Astrocyte of the spinal cord (primary cell): ENCODE results near the gene ABCC3.
A peak's percentile ranks its signal among the peaks of the same experiment; 100 is the strongest.

Experiments used
- DNase-seq: peaks from one replicate; pipeline ENCODE4 v3.0.0; 2011; ENCODE audit warnings: low read depth, low spot score
- H3K4me3 ChIP-seq: 2 replicates; pipeline ENCODE4 v1.5.1; 2011; ENCODE audit warnings: low read depth, mild to moderate bottlenecking, low read length, moderate library complexity
- CTCF ChIP-seq: IDR thresholded peaks from 2 replicates; pipeline ENCODE4 v1.5.1; 2012; ENCODE audit warnings: low read depth, mild to moderate bottlenecking, low read length, inconsistent platforms
- in situ Hi-C: cut with HindIII; loops from 2 replicates; pipeline ENCODE4 v1.10.0; 2017; ENCODE audit warnings: low sequenced_read_pairs

The ABCC3 gene

DNA sequence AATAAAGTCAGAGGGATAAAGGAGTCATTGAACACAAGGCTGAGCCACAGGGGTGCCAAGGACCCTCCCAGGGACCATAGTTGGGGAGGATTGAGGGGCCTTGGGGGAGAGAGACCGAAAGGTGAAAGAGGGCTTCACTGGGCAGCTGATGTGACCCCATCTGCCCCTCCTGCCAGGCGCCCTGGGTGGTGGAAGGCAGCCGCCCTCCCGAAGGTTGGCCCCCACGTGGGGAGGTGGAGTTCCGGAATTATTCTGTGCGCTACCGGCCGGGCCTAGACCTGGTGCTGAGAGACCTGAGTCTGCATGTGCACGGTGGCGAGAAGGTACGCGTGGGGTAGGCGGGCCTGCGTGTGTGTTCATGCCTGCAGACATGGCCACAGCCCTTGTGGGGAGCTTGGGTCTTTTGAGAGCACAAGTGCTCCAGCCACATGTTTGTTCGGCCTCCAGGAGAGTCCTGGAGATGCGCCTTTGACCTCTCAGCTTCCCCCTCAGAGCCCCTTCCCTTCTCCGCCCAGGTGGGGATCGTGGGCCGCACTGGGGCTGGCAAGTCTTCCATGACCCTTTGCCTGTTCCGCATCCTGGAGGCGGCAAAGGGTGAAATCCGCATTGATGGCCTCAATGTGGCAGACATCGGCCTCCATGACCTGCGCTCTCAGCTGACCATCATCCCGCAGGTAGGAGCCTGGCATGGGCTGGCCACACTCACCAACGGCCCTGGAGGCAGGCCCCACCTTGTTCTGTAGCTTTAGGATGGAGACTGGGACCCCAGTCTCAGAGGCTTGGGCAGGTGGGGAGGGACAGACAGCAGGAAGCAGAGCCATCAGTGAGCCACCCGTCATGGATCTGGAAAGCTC, 49.0 kb downstream of the ABCC3 start:
- in situ Hi-C loops: no loop called here
- no peak for TF ChIP-seq CTCF
- no peak overlapping the region for H3K4me3 ChIP-seq
- no peak for DNase-seq

- no peak for DNase-seq
- in situ Hi-C loops: no loop called here
These were observed 49.6 kb downstream of the ABCC3 start for GRCh38 chr17:50684288-50684611.

DNA sequence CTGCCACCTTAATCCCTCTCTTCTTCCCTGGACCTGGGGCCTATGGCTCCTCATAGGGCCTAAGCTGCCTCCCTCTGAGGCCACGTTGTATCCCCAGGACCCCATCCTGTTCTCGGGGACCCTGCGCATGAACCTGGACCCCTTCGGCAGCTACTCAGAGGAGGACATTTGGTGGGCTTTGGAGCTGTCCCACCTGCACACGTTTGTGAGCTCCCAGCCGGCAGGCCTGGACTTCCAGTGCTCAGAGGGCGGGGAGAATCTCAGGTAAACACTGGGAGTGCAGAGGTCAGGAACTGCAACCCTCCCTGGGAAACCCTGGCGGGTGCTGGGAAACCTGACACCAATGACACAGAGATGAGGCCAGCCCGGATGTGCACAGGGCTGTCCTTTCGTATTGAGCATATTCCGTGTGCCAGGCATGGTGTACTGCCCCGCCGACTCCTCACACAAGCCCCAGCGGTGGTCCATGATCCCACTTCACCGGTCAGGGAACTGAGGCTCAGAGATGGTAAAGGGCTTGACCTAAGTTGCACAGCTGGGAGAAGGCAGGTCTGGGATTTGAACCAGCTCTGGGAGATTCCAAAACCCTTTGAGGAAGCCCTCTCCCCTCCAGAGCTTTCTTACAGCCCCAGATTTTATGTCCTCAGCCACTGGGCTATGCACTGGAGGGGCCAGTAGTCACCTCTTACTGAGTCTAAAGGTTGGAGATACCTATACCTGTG, 50.1 kb downstream of the ABCC3 start:
- no peak for TF ChIP-seq CTCF
- in situ Hi-C loops: no loop called here
- no peak overlapping the region for H3K4me3 ChIP-seq
- no peak for DNase-seq

More at GRCh38 chr17:50684288-50684611, 49.6 kb downstream of the ABCC3 start:
- H3K4me3 ChIP-seq: no peak overlapping the region
- TF ChIP-seq CTCF: no peak

- no peak for DNase-seq
- no peak overlapping the region for H3K4me3 ChIP-seq
- in situ Hi-C loops: no loop called here
- no peak for TF ChIP-seq CTCF
These were observed 50.6 kb downstream of the ABCC3 start for GRCh38 chr17:50685334-50685665.

- TF ChIP-seq CTCF: no peak
These were observed 51.2 kb downstream of the ABCC3 start for GRCh38 chr17:50685691-50686493.

GRCh38 chr17:50686494-50687199, 52.0 kb downstream of the ABCC3 start:
- H3K4me3 ChIP-seq: no peak overlapping the region
- in situ Hi-C loops: no loop called here
- no peak for TF ChIP-seq CTCF
- DNase-seq: peak; percentile 86

More at GRCh38 chr17:50685691-50686493, 51.2 kb downstream of the ABCC3 start:
- no peak for DNase-seq
- no peak overlapping the region for H3K4me3 ChIP-seq
- in situ Hi-C loops: no loop called here
